ENCODE results near the gene DGAT2. TPM values are rescaled to one million over a fixed set of nuclear protein-coding genes. Genes with fewer than 3 reads are reported as not detected.

Gene DGAT2
- total RNA-seq (2021) = 1.6 to 3.3 TPM (median 2.8 TPM) in 3 replicates
- Bru-seq, nascent RNA = percentile 29 among the genes with signal in this experiment
- long read RNA-seq, experiment 1, transcript DGAT2-201 (8 exons, 2,453 nt) = major isoform, 11 of 11 reads
- long read RNA-seq, experiment 1, partial matches to known transcripts = 0 of 11 reads
- long read RNA-seq, experiment 1, other reads (novel, unspliced or antisense) = 0 of 11 reads
- long read RNA-seq, experiment 2, partial matches to known transcripts = 1 of 8 reads
- long read RNA-seq, experiment 2, other reads (novel, unspliced or antisense) = 3 of 8 reads
- long read RNA-seq, experiment 3 = 0 reads

- DNase-seq (ENCODE audit: low spot score) = peak; percentile 67
- POLR2A ChIA-PET = no interaction called here
- Mint-ChIP-seq H3K27ac (no peak within 1 kb of the TSS), H3K36me3 (no peaks in the 10 kb centered on the region; the same call in 1 of the 2 replicates), H3K4me3 (peak within 1 kb of the TSS; percentile 65), H3K4me1 (peaks cover 23% of the 10 kb centered on the region), H3K9me3 (no peaks in the 10 kb centered on the region), H3K27me3 (ENCODE audit: low read depth) (peaks cover 71% of the 10 kb centered on the region)
- peak; percentile 63 for ATAC-seq
- CTCF ChIA-PET = interaction anchor here (0.6 to 3.2 kb wide), 4 partner anchors 13 to 171 kb away, joined by 3 to 11 read pairs (median 7); no protein-coding TSS in a partner anchor
- TF ChIP-seq OVOL2 (CRISPR knock-in tag; IDR thresholded peaks at IDR 0.05; ENCODE audit: borderline replicate concordance) (no peak), SP1 (CRISPR knock-in tag; conservative IDR thresholded peaks at IDR 0.05) (peak; percentile 24; the same call in 1 of the 2 replicates), CTCF (IDR thresholded peaks at IDR 0.05) (no peak), RELA (CRISPR knock-in tag; IDR thresholded peaks at IDR 0.05; ENCODE audit: borderline replicate concordance) (peak; percentile 87; the same call in 1 of the 2 replicates), SMAD4 (CRISPR knock-in tag; IDR thresholded peaks at IDR 0.05) (0 out of 2 replicates have a peak, but pooled peaks have one; percentile 21), FOXP1 (CRISPR knock-in tag; IDR thresholded peaks at IDR 0.05; ENCODE audit: borderline replicate concordance) (peak; percentile 89; the same call in 1 of the 2 replicates), FOXJ3 (CRISPR knock-in tag; IDR thresholded peaks at IDR 0.05; ENCODE audit: borderline replicate concordance) (no peak), USF1 (CRISPR knock-in tag; IDR thresholded peaks at IDR 0.05) (peak; percentile 85), GTF2I (CRISPR knock-in tag; conservative IDR thresholded peaks at IDR 0.05) (no peak), JUN (CRISPR knock-in tag; IDR thresholded peaks at IDR 0.05) (no peak), NFYB (CRISPR knock-in tag; conservative IDR thresholded peaks at IDR 0.05; ENCODE audit: low read depth) (peak; percentile 14; the same call in 1 of the 2 replicates), ZNF512 (CRISPR knock-in tag; IDR thresholded peaks at IDR 0.05; ENCODE audit: borderline replicate concordance) (no peak), E2F5 (CRISPR knock-in tag; IDR thresholded peaks at IDR 0.05) (peak; percentile 95), ETV6 (CRISPR knock-in tag; IDR thresholded peaks at IDR 0.05) (peak; percentile 93), TP53 (CRISPR knock-in tag; IDR thresholded peaks at IDR 0.05) (peak; percentile 88; the same call in 1 of the 2 replicates), FOXP4 (CRISPR knock-in tag; IDR thresholded peaks at IDR 0.05) (peak; percentile 93), RORB (CRISPR knock-in tag; IDR thresholded peaks at IDR 0.05) (no peak), EMX1 (CRISPR knock-in tag; IDR thresholded peaks at IDR 0.05) (no peak), NR2C2 (CRISPR knock-in tag; IDR thresholded peaks at IDR 0.05) (peak; percentile 36; the same call in 1 of the 2 replicates), ARID4B (CRISPR knock-in tag; IDR thresholded peaks at IDR 0.05; ENCODE audit: borderline replicate concordance) (peak; percentile 93; the same call in 1 of the 2 replicates), USF2 (CRISPR knock-in tag; IDR thresholded peaks at IDR 0.05) (peak; percentile 3; the same call in 1 of the 2 replicates), PRRX2 (CRISPR knock-in tag; IDR thresholded peaks at IDR 0.05) (no peak)
Observed at GRCh38 chr11:75768112-75768908, at the start of gene DGAT2. Gene DGAT2, plus strand, starts transcription at chr11:75768778. Its CDS starts 214 bp downstream, at chr11:75768992.

Measured in WTC11 (cell line).